OCI-LY3 (cell line): ENCODE measurements around the gene MAD1L1.

ENCODE experiments used
- H2AFZ ChIP-seq: fragments of 200-600, 300-600 bp; shearing (Covaris generic); 2 replicates; pipeline ENCODE4 v1.6.0; 2014; ENCODE audit warnings: antibody characterized with exemption, low read depth, low read length
- H3K27ac ChIP-seq: fragments of 200-600, 300-600 bp; sonication (generic); 2 replicates; pipeline ENCODE4 v1.5.1; 2014; ENCODE audit warnings: mild to moderate bottlenecking, low read length, moderate library complexity, mixed read lengths
- H3K27me3 ChIP-seq: fragments of 200-600, 300-600 bp; sonication (generic); 2 replicates; pipeline ENCODE4 v1.6.1; 2014; ENCODE audit warnings: low read depth, low read length, mixed read lengths
- H3K36me3 ChIP-seq: fragments of 200-600, 300-600 bp; sonication (generic); replicated peaks from 2 replicates; pipeline ENCODE3; 2014; ENCODE audit warnings: low read depth, low read length, mixed read lengths
- H3K4me1 ChIP-seq: fragments of 300-600, 200-600 bp; sonication (generic); 2 replicates; pipeline ENCODE4 v1.6.1; 2014; ENCODE audit warnings: low read length, mixed read lengths
- H3K4me2 ChIP-seq: fragments of 200-600, 300-600 bp; sonication (generic); 2 replicates; pipeline ENCODE4 v1.6.1; 2014; ENCODE audit warnings: low read length, mixed read lengths
- H3K4me3 ChIP-seq: fragments of 300-600, 200-600 bp; sonication (generic); 2 replicates; pipeline ENCODE4 v1.5.1; 2014; ENCODE audit warnings: antibody characterized with exemption, mild to moderate bottlenecking, low read length, moderate library complexity
- H3K79me2 ChIP-seq: fragments of 300-600, 200-600 bp; shearing (Covaris generic); 2 replicates; pipeline ENCODE4 v1.6.1; 2014; ENCODE audit warnings: mild to moderate bottlenecking, low read length, mixed read lengths
- H3K9ac ChIP-seq: fragments of 300-600, 200-600 bp; shearing (Covaris generic); 2 replicates; pipeline ENCODE4 v1.6.0; 2014; ENCODE audit warnings: mild to moderate bottlenecking, low read length, moderate library complexity
- H3K9me3 ChIP-seq: fragments of 200-600, 300-600 bp; shearing (Covaris generic); 2 replicates; pipeline ENCODE4 v1.6.1; 2014; ENCODE audit warnings: low read length, mixed read lengths; ENCODE audit not compliant: insufficient read depth
- H4K20me1 ChIP-seq: fragments of 200-600, 300-600 bp; sonication (generic); 2 replicates; pipeline ENCODE4 v1.6.1; 2016; ENCODE audit warnings: low read length, mixed read lengths; ENCODE audit not compliant: insufficient read depth
- EZH2phosphoT487 ChIP-seq: fragments of 200-600 bp; shearing (Covaris generic); IDR thresholded peaks from 2 replicates; pipeline ENCODE4 v1.6.1; 2018; ENCODE audit warnings: antibody characterized with exemption, mixed run types, low read depth
- TF ChIP-seq, protein P1 (sequence below): fragments of 200-600, 300-600 bp; sonication (generic); IDR thresholded peaks from 2 replicates; pipeline ENCODE4 v1.5.1; 2014; ENCODE audit warnings: antibody characterized with exemption, low read length, low read depth

MAD1L1 gene

DNA sequence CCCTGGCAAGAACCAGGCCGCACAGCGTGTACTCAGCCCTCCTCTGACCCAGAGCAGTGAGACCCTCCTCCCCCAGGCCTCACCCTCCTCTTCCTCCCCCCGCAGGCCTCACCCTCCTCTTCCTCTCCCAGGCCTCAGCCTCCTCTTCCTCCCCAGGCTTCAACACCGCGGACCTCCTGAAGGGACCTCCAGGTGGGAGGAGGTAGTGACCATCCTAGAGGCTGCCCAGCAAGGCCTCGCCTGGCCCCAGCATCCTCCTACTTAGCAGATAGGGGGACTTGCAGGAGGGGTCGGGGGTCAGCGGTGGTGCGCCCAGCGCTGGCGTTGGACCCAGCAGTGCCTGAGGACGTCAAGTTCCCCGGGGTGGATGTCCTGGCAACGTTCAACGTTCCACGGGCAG lies 291.9 kb downstream of the MAD1L1 start:
- Histone ChIP-seq H3K9ac (no peak overlapping the region), H3K4me3 (no peak overlapping the region), H3K9me3 (no peaks in the 10 kb centered on the region), H4K20me1 (no peaks in the 10 kb centered on the region), H3K27ac (no peak overlapping the region), H3K27me3 (no peaks in the 10 kb centered on the region), H3K79me2 (no peaks in the 10 kb centered on the region), H3K36me3 (no peaks in the 10 kb centered on the region), H3K4me2 (no peak overlapping the region), H3K4me1 (no peaks in the 10 kb centered on the region), H2AFZ (no peak overlapping the region)
- TF ChIP-seq EZH2phosphoT487 = no peak
- TF ChIP-seq, protein P1, sequence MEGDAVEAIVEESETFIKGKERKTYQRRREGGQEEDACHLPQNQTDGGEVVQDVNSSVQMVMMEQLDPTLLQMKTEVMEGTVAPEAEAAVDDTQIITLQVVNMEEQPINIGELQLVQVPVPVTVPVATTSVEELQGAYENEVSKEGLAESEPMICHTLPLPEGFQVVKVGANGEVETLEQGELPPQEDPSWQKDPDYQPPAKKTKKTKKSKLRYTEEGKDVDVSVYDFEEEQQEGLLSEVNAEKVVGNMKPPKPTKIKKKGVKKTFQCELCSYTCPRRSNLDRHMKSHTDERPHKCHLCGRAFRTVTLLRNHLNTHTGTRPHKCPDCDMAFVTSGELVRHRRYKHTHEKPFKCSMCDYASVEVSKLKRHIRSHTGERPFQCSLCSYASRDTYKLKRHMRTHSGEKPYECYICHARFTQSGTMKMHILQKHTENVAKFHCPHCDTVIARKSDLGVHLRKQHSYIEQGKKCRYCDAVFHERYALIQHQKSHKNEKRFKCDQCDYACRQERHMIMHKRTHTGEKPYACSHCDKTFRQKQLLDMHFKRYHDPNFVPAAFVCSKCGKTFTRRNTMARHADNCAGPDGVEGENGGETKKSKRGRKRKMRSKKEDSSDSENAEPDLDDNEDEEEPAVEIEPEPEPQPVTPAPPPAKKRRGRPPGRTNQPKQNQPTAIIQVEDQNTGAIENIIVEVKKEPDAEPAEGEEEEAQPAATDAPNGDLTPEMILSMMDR = no peak

DNA sequence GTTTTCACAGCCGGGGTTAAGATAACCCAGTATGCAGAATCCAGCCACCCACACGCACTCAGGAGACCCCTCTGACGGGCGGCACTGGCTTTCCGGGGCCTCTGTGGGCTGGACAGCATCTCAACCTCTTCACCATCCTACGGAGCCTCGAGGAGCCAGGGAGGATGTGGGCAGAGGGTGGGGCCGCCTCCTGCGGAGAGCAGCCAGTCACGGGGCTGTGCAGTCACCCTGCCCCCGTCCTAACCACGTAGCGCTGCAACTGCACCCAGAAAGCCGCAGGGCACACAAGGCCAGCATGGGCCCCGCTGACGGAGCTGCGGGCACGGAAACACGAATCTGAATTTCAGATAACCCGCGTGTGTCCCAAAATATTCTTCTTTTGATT lies 292.4 kb downstream of the MAD1L1 start:
- Histone ChIP-seq H3K36me3 (no peaks in the 10 kb centered on the region), H3K79me2 (no peaks in the 10 kb centered on the region), H3K9ac (no peak overlapping the region), H3K4me1 (no peaks in the 10 kb centered on the region), H3K27me3 (no peaks in the 10 kb centered on the region), H3K27ac (no peak overlapping the region), H4K20me1 (no peaks in the 10 kb centered on the region), H3K9me3 (no peaks in the 10 kb centered on the region), H3K4me3 (no peak overlapping the region), H3K4me2 (no peak overlapping the region), H2AFZ (no peak overlapping the region)
- TF ChIP-seq, protein P1 = no peak
- no peak for TF ChIP-seq EZH2phosphoT487

DNA sequence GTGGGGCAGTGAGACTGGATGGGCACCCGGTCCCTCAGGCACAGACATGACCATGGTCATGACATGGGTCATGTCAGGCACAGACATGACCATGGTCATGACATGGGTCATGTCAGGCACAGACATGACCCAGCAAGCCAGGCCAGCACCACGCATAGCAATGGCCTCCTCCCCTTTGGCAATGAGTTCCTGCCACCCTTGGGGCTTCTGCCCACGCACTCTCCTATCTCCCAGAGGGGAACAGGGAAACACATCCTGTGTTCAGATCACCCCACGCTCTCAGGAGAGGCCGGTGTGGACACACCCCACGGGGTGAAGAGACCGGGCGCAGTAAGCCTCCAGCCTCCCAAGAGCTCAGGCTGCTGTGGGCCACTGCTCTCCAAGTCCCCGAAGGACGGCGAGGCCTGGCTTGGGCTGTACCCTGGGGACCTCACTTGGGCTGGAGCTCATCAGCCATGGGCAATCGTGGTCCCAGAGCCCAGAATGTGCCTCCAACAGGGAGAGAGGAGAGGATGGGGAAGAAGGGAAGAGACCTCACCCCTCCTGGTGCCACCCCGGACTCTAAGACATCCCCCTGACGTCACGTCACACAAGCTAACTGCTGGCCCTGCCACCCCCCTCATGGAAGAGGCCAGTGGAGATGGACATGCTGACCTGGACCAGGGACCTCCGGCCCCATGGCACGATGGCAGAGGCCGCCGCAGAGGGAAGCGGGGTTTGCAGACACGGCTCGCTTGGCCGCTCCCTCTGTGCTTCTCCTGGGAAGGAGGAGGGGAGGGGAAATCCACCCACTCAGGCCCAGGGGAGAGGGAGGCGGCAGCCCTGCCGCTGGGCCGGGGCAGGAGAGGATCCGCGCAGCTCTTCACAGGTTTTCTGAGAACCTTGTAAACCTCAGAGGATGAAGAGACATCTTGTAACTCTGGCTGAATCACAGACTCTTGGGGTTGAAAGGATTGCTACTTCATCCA lies 293.0 kb downstream of the MAD1L1 start:
- no peaks in the 10 kb centered on the region for H3K36me3 ChIP-seq
- H3K27me3 ChIP-seq = no peaks in the 10 kb centered on the region
- TF ChIP-seq EZH2phosphoT487 = no peak
- TF ChIP-seq, protein P1 = no peak
- no peaks in the 10 kb centered on the region for H3K79me2 ChIP-seq
- H3K9ac ChIP-seq = no peak overlapping the region
- no peaks in the 10 kb centered on the region for H3K4me1 ChIP-seq
- H3K4me3 ChIP-seq = no peak overlapping the region
- no peak overlapping the region for H2AFZ ChIP-seq
- no peaks in the 10 kb centered on the region for H3K9me3 ChIP-seq
- H3K27ac ChIP-seq = no peak overlapping the region
- no peaks in the 10 kb centered on the region for H4K20me1 ChIP-seq
- H3K4me2 ChIP-seq = no peak overlapping the region

DNA sequence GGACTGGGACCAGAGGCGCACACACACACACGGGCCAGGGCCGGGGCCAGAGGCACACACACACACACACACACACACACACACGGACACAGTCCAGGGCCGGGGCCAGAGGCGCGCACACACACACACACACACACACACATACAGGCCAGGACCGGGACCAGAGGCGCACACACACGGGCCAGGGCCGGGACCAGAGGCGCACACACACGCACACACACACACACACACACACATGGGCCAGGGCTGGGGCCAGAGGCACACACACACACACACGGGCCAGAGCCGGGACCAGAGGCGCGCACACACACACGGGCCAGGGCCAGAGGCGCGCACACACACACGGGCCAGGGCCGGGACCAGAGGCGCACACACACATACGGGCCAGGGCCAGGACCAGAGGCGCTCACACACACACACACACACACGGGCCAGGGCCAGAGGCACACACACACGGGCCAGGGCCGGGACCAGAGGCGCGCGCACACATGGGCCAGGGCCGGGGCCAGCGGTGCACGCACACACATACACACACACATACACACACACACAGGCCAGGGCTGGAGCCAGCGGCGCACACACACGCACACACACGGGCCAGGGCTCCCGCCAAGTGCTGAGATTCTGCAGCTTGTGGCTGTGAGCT lies 293.8 kb downstream of the MAD1L1 start:
- Histone ChIP-seq H3K4me3 (no peak overlapping the region), H4K20me1 (no peaks in the 10 kb centered on the region), H3K9ac (no peak overlapping the region), H3K9me3 (no peaks in the 10 kb centered on the region), H3K36me3 (no peaks in the 10 kb centered on the region), H3K4me2 (no peak overlapping the region), H3K79me2 (no peaks in the 10 kb centered on the region), H3K27me3 (no peaks in the 10 kb centered on the region), H3K27ac (no peak overlapping the region), H3K4me1 (no peaks in the 10 kb centered on the region), H2AFZ (no peak overlapping the region)
- no peak for TF ChIP-seq EZH2phosphoT487
- TF ChIP-seq, protein P1 = no peak
